Stimulated activated CD4-positive, alpha-beta T cell treated with anti-CD3 and anti-CD28 coated beads, Interleukin-4, amount 100 ng/mL, for 24 hours (primary cell): ENCODE results near the gene ARL5C.
"Not testable (repeated sequence)": the region's sequence is repeated elsewhere in the genome, so short reads cannot be mapped to it uniquely, and the experiment has no call there.

Source experiments
- DNase-seq: peaks from one replicate; pipeline ENCODE4 v3.0.0-alpha.2; 2020

Gene ARL5C

GRCh38 chr17:39138431-39139160 is 27.4 kb downstream of the ARL5C start:
- DNase-seq: no peak

GRCh38 chr17:39134878-39135277 is 31.1 kb downstream of the ARL5C start:
- no peak for DNase-seq

- DNase-seq: no peak
Measured at GRCh38 chr17:39132192-39132610, 33.8 kb downstream of the ARL5C start.

- no peak for DNase-seq
Measured at GRCh38 chr17:39131616-39132015, 34.3 kb downstream of the ARL5C start.

- no peak for DNase-seq
Measured at GRCh38 chr17:39130205-39130604, 35.8 kb downstream of the ARL5C start.

GRCh38 chr17:39129544-39129943 is 36.4 kb downstream of the ARL5C start:
- DNase-seq: not testable (repeated sequence)

GRCh38 chr17:39126436-39126835 is 39.5 kb downstream of the ARL5C start:
- no peak for DNase-seq

GRCh38 chr17:39125143-39125875 is 40.7 kb downstream of the ARL5C start:
- no peak for DNase-seq

- no peak for DNase-seq
Measured at GRCh38 chr17:39123627-39124026, 42.3 kb downstream of the ARL5C start.

GRCh38 chr17:39122991-39123390 is 43.0 kb downstream of the ARL5C start:
- no peak for DNase-seq

- not testable (repeated sequence) for DNase-seq
Measured at GRCh38 chr17:39121919-39122318, 44.0 kb downstream of the ARL5C start.

GRCh38 chr17:39118674-39119419 is 47.1 kb downstream of the ARL5C start:
- no peak for DNase-seq

GRCh38 chr17:39116224-39116623 is 49.7 kb downstream of the ARL5C start:
- no peak for DNase-seq

GRCh38 chr17:39115135-39115534 is 50.8 kb downstream of the ARL5C start:
- DNase-seq: no peak

- no peak for DNase-seq
Measured at GRCh38 chr17:39114723-39115122, 51.2 kb downstream of the ARL5C start.

GRCh38 chr17:39113871-39114270 is 52.1 kb downstream of the ARL5C start:
- DNase-seq: no peak

GRCh38 chr17:39110435-39111136 is 55.4 kb downstream of the ARL5C start:
- DNase-seq: no peak

- DNase-seq: no peak
Measured at GRCh38 chr17:39108461-39109375, 57.2 kb downstream of the ARL5C start.

GRCh38 chr17:39107973-39108372 is 58.0 kb downstream of the ARL5C start:
- DNase-seq: no peak

- no peak for DNase-seq
Measured at GRCh38 chr17:39107155-39107554, 58.8 kb downstream of the ARL5C start.
